ENCODE results near the gene BUD13. TPM values are rescaled to one million over a fixed set of nuclear protein-coding genes. Genes with fewer than 3 reads are reported as not detected.

Gene BUD13
- total and polyA plus RNA-seq, 2 of the 4 experiments (the other 2 are of a cell fraction), result 11.2 to 14.0 TPM

- ChIA-PET POLR2A (ENCODE audit: unreplicated experiment) (no interaction called here), CTCF (no interaction called here)
- no peaks in the 10 kb centered on the region for H3K79me1 ChIP-seq (ENCODE audit: low read depth in 1 of 2, low read length in 2 of 2)
- intact Hi-C loops (cut with micrococcal nuclease), result no loop called here
- no peak overlapping the region for H4K91ac ChIP-seq (ENCODE audit: insufficient read depth, low read depth, low read length)
- H2AK5ac ChIP-seq (ENCODE audit: low read depth, low read length), result no peak overlapping the region
- no peak overlapping the region for H2BK120ac ChIP-seq (ENCODE audit: low read depth, low read length)
- no peaks in the 10 kb centered on the region for H3K9me1 ChIP-seq (ENCODE audit: insufficient read depth, low read length)
- no peak overlapping the region for H3K18ac ChIP-seq (ENCODE audit: low read depth, low read length)
- no peak overlapping the region for H4K5ac ChIP-seq (ENCODE audit: low read depth, low read length)
- no peak overlapping the region for H2AK9ac ChIP-seq (replicated peaks; ENCODE audit: low read depth, low read length, poor library complexity)
- no peak overlapping the region for H2BK5ac ChIP-seq (ENCODE audit: low read depth, low read length, poor library complexity, severe bottlenecking)
- H3K4ac ChIP-seq (ENCODE audit: low read depth, low read length), result no peak overlapping the region
- peaks cover 3% of the 10 kb centered on the region for H3K9me3 ChIP-seq (ENCODE audit: control insufficient read depth, insufficient read depth, low read length)
- no peaks in the 10 kb centered on the region for H4K20me1 ChIP-seq (ENCODE audit: insufficient read depth, low read length)
- DNase-seq (no peak), ATAC-seq (ENCODE audit: low read depth) (no peak)
- no CpG with 5 or more reads among the region's 3 CpGs for WGBS, 2 experiments (ENCODE audit: extremely low coverage in 2 of 2, insufficient read length in 1 of 2)
- H3K23ac ChIP-seq (ENCODE audit: low read depth, low read length), result no peak overlapping the region
- no peak overlapping the region for H3K4me2 ChIP-seq (ENCODE audit: low read depth, low read length)
- H3K56ac ChIP-seq (ENCODE audit: extremely low read depth, insufficient read depth, low read length), result no peak overlapping the region
- H2AFZ ChIP-seq (replicated peaks; ENCODE audit: low read length, poor library complexity), result no peak overlapping the region
- no peak overlapping the region for H3K9ac ChIP-seq (ENCODE audit: low read depth, low read length)
- H3K4me3 ChIP-seq (ENCODE audit: insufficient read depth, low read depth, low read length), result no peak overlapping the region
- in situ Hi-C loops (cut with MboI; ENCODE audit: low sequenced_read_pairs), result no loop called here
- peaks cover 4% of the 10 kb centered on the region; the same call in 1 of the 2 replicates for H3K27me3 ChIP-seq (ENCODE audit: control insufficient read depth, insufficient read depth, low read length)
- H3K4me1 ChIP-seq (ENCODE audit: control insufficient read depth, insufficient read depth, low read length), result peaks cover 3% of the 10 kb centered on the region; the same call in 1 of the 2 replicates
- H2BK15ac ChIP-seq (ENCODE audit: low read depth, low read length), result no peak overlapping the region
- no peak overlapping the region for H2BK20ac ChIP-seq (ENCODE audit: low read depth, low read length)
- no peak overlapping the region for H3K14ac ChIP-seq (replicated peaks; ENCODE audit: low read depth, low read length)
- no peaks in the 10 kb centered on the region for H3K36me3 ChIP-seq (ENCODE audit: control insufficient read depth, insufficient read depth, low read length)
- H3K27ac ChIP-seq (ENCODE audit: insufficient read depth, low read length), result no peak overlapping the region
- H4K8ac ChIP-seq (ENCODE audit: low read depth in 2 of 2, low read length in 2 of 2), result no peak overlapping the region
- TF ChIP-seq ELK1 (IDR thresholded peaks at IDR 0.05; ENCODE audit: borderline replicate concordance, low read depth, low read length), result no peak
- TF ChIP-seq FOS (IDR thresholded peaks at IDR 0.05; ENCODE audit: low read depth, low read length), result no peak
- no peak for TF ChIP-seq RFX5 (IDR thresholded peaks at IDR 0.05; ENCODE audit: low read depth, low read length)
- no peak for TF ChIP-seq MXI1 (IDR thresholded peaks at IDR 0.05; ENCODE audit: borderline replicate concordance, low read depth, low read length)
- dilution Hi-C loops (cut with HindIII; ENCODE audit: low sequenced_read_pairs, unreplicated experiment), result no loop called here
- BruUV-seq (replicated peaks), result no TSS peak
Measured at GRCh38 chr11:116811194-116811593, 38.4 kb upstream of the BUD13 start.

Data from IMR-90 (cell line).